ENCODE measurements around the gene SCTR. TPM values are rescaled to one million over a fixed set of nuclear protein-coding genes. Genes with fewer than 3 reads are reported as not detected.

The SCTR gene
- total RNA-seq (not detected), polyA plus RNA-seq (not detected), total RNA-seq (not detected)

GRCh38 chr2:119523952-119524694 is at the start of gene SCTR:
SCTR (minus strand) TSS chr2:119524483; CDS start chr2:119524226, 257 bp downstream.
- ATAC-seq, result no peak
- Mint-ChIP-seq H3K9me3 (peaks cover 0 to 8% (median 3%) of the 10 kb centered on the region in 11 donors), H3K4me1 (peaks cover 0 to 2% (median 0%) of the 10 kb centered on the region in 7 donors), H3K27me3 (peaks cover 47 to 66% (median 59%) of the 10 kb centered on the region in 5 donors), H3K27ac (no peak within 1 kb of the TSS), H3K4me3 (peak within 1 kb of the TSS in 1 of 10 donors; percentile 4), H3K36me3 (peaks cover 0 to 4% (median 0%) of the 10 kb centered on the region in 5 donors)
- Histone ChIP-seq H3K36me3 (ENCODE audit: control insufficient read depth in 2 of 3, insufficient read depth in 3 of 3, low read length in 3 of 3) (no peaks in the 10 kb centered on the region), H3K4me3 (ENCODE audit: low read length) (no peak within 1 kb of the TSS), H3K27ac (ENCODE audit: low read depth, low read length) (no peak within 1 kb of the TSS), H3K4me1 (ENCODE audit: control insufficient read depth in 2 of 2, insufficient read depth in 2 of 2, low read length in 2 of 2) (no peaks in the 10 kb centered on the region), H3K27me3 (ENCODE audit: control insufficient read depth in 2 of 2, insufficient read depth in 2 of 2, low read length in 2 of 2) (no peaks in the 10 kb centered on the region), H3K9me3 (ENCODE audit: control insufficient read depth in 2 of 3, low read length in 3 of 3) (no peaks in the 10 kb centered on the region)
- no peak for DNase-seq
- ChIA-PET CTCF (no interaction called here), POLR2A (no interaction called here)
- intact Hi-C loops (cut with micrococcal nuclease), result no loop called here

- Mint-ChIP-seq H3K27me3 (peaks cover 0 to 18% (median 4%) of the 10 kb centered on the region in 5 donors), H3K36me3 (peaks cover 0 to 7% (median 0%) of the 10 kb centered on the region in 5 donors), H3K4me3 (no peak overlapping the region), H3K27ac (no peak overlapping the region), H3K9me3 (peaks cover 0 to 28% (median 5%) of the 10 kb centered on the region in 11 donors), H3K4me1 (peaks cover 0 to 2% (median 0%) of the 10 kb centered on the region in 7 donors)
- Histone ChIP-seq H3K27ac (ENCODE audit: low read depth, low read length) (no peak overlapping the region), H3K9me3 (ENCODE audit: control insufficient read depth in 2 of 3, low read length in 3 of 3) (no peaks in the 10 kb centered on the region), H3K36me3 (ENCODE audit: control insufficient read depth in 2 of 3, insufficient read depth in 3 of 3, low read length in 3 of 3) (no peaks in the 10 kb centered on the region), H3K27me3 (ENCODE audit: control insufficient read depth in 2 of 2, insufficient read depth in 2 of 2, low read length in 2 of 2) (no peaks in the 10 kb centered on the region), H3K4me3 (ENCODE audit: low read length) (no peak overlapping the region), H3K4me1 (ENCODE audit: control insufficient read depth in 2 of 2, insufficient read depth in 2 of 2, low read length in 2 of 2) (no peaks in the 10 kb centered on the region)
- no peak for DNase-seq
- intact Hi-C loops (cut with micrococcal nuclease), result no loop called here
- POLR2A ChIA-PET, result interaction anchor here (0.6 kb wide), 1 partner anchor 18 kb away, joined by 3 read pairs; no protein-coding TSS in a partner anchor
- no peak for ATAC-seq
- CTCF ChIA-PET, result no interaction called here
These were observed 43.0 kb upstream of the SCTR start for GRCh38 chr2:119567292-119567691.

- H3K27me3 Mint-ChIP-seq, result peaks cover 0 to 16% (median 3%) of the 10 kb centered on the region in 5 donors
- no peaks in the 10 kb centered on the region for H3K27me3 ChIP-seq (ENCODE audit: control insufficient read depth in 2 of 2, insufficient read depth in 2 of 2, low read length in 2 of 2)
- no peak overlapping the region for H3K27ac Mint-ChIP-seq
- POLR2A ChIA-PET, result no interaction called here
- H3K4me1 Mint-ChIP-seq, result peaks cover 0 to 2% (median 0%) of the 10 kb centered on the region in 7 donors
- H3K9me3 Mint-ChIP-seq, result peaks cover 0 to 26% (median 5%) of the 10 kb centered on the region in 11 donors
- ATAC-seq, result no peak
- no peaks in the 10 kb centered on the region for H3K4me1 ChIP-seq (ENCODE audit: control insufficient read depth in 2 of 2, insufficient read depth in 2 of 2, low read length in 2 of 2)
- DNase-seq, result no peak
- CTCF ChIA-PET, result no interaction called here
- no peak overlapping the region for H3K4me3 Mint-ChIP-seq
- no peak overlapping the region for H3K27ac ChIP-seq (ENCODE audit: low read depth, low read length)
- no peaks in the 10 kb centered on the region for H3K36me3 ChIP-seq (ENCODE audit: control insufficient read depth in 2 of 3, insufficient read depth in 3 of 3, low read length in 3 of 3)
- no peak overlapping the region for H3K4me3 ChIP-seq (ENCODE audit: low read length)
- intact Hi-C loops (cut with micrococcal nuclease), result no loop called here
- H3K9me3 ChIP-seq (ENCODE audit: control insufficient read depth in 2 of 3, low read length in 3 of 3), result no peaks in the 10 kb centered on the region
- H3K36me3 Mint-ChIP-seq, result peaks cover 0 to 7% (median 0%) of the 10 kb centered on the region in 5 donors
These were observed 41.2 kb upstream of the SCTR start for GRCh38 chr2:119565481-119565880.

- H3K27ac ChIP-seq (ENCODE audit: low read depth, low read length), result no peak overlapping the region
- no peaks in the 10 kb centered on the region for H3K9me3 ChIP-seq (ENCODE audit: control insufficient read depth in 2 of 3, low read length in 3 of 3)
- peaks cover 3 to 43% (median 21%) of the 10 kb centered on the region in 5 donors for H3K27me3 Mint-ChIP-seq
- H3K4me1 Mint-ChIP-seq, result no peaks in the 10 kb centered on the region
- DNase-seq, result no peak
- no peaks in the 10 kb centered on the region for H3K36me3 Mint-ChIP-seq
- ChIA-PET POLR2A (no interaction called here), CTCF (no interaction called here)
- no peaks in the 10 kb centered on the region for H3K27me3 ChIP-seq (ENCODE audit: control insufficient read depth in 2 of 2, insufficient read depth in 2 of 2, low read length in 2 of 2)
- no peaks in the 10 kb centered on the region for H3K4me1 ChIP-seq (ENCODE audit: control insufficient read depth in 2 of 2, insufficient read depth in 2 of 2, low read length in 2 of 2)
- no peak overlapping the region for H3K4me3 Mint-ChIP-seq
- no peak for ATAC-seq
- H3K27ac Mint-ChIP-seq, result no peak overlapping the region
- no peaks in the 10 kb centered on the region for H3K36me3 ChIP-seq (ENCODE audit: control insufficient read depth in 2 of 3, insufficient read depth in 3 of 3, low read length in 3 of 3)
- H3K9me3 Mint-ChIP-seq, result no peaks in the 10 kb centered on the region
- intact Hi-C loops (cut with micrococcal nuclease), result no loop called here
- no peak overlapping the region for H3K4me3 ChIP-seq (ENCODE audit: low read length)
These were observed 29.5 kb upstream of the SCTR start for GRCh38 chr2:119553687-119554344.

- Mint-ChIP-seq H3K9me3 (no peaks in the 10 kb centered on the region), H3K27ac (no peak overlapping the region), H3K36me3 (no peaks in the 10 kb centered on the region), H3K27me3 (peaks cover 6 to 40% (median 28%) of the 10 kb centered on the region in 5 donors), H3K4me1 (no peaks in the 10 kb centered on the region), H3K4me3 (no peak overlapping the region)
- no peak for DNase-seq
- Histone ChIP-seq H3K27me3 (ENCODE audit: control insufficient read depth in 2 of 2, insufficient read depth in 2 of 2, low read length in 2 of 2) (no peaks in the 10 kb centered on the region), H3K4me1 (ENCODE audit: control insufficient read depth in 2 of 2, insufficient read depth in 2 of 2, low read length in 2 of 2) (no peaks in the 10 kb centered on the region), H3K27ac (ENCODE audit: low read depth, low read length) (no peak overlapping the region), H3K4me3 (ENCODE audit: low read length) (no peak overlapping the region), H3K36me3 (ENCODE audit: control insufficient read depth in 2 of 3, insufficient read depth in 3 of 3, low read length in 3 of 3) (no peaks in the 10 kb centered on the region), H3K9me3 (ENCODE audit: control insufficient read depth in 2 of 3, low read length in 3 of 3) (no peaks in the 10 kb centered on the region)
- ChIA-PET CTCF (no interaction called here), POLR2A (no interaction called here)
- intact Hi-C loops (cut with micrococcal nuclease), result no loop called here
- ATAC-seq, result no peak
These were observed 28.6 kb upstream of the SCTR start for GRCh38 chr2:119552902-119553301.

GRCh38 chr2:119550856-119551255 is 26.6 kb upstream of the SCTR start:
- Mint-ChIP-seq H3K9me3 (peaks cover 0 to 4% (median 0%) of the 10 kb centered on the region in 11 donors), H3K4me3 (no peak overlapping the region), H3K27me3 (peaks cover 17 to 47% (median 44%) of the 10 kb centered on the region in 5 donors), H3K4me1 (no peaks in the 10 kb centered on the region), H3K27ac (no peak overlapping the region), H3K36me3 (no peaks in the 10 kb centered on the region)
- Histone ChIP-seq H3K27ac (ENCODE audit: low read depth, low read length) (no peak overlapping the region), H3K27me3 (ENCODE audit: control insufficient read depth in 2 of 2, insufficient read depth in 2 of 2, low read length in 2 of 2) (peaks cover 0 to 2% of the 10 kb centered on the region in 2 donors), H3K4me3 (ENCODE audit: low read length) (no peak overlapping the region), H3K4me1 (ENCODE audit: control insufficient read depth in 2 of 2, insufficient read depth in 2 of 2, low read length in 2 of 2) (no peaks in the 10 kb centered on the region), H3K9me3 (ENCODE audit: control insufficient read depth in 2 of 3, low read length in 3 of 3) (no peaks in the 10 kb centered on the region), H3K36me3 (ENCODE audit: control insufficient read depth in 2 of 3, insufficient read depth in 3 of 3, low read length in 3 of 3) (no peaks in the 10 kb centered on the region)
- intact Hi-C loops (cut with micrococcal nuclease), result no loop called here
- CTCF ChIA-PET, result no interaction called here
- POLR2A ChIA-PET, result no interaction called here
- ATAC-seq (no peak), DNase-seq (no peak)

All from naive thymus-derived CD4-positive, alpha-beta T cell (primary cell).